Stimulated activated CD4-positive, alpha-beta T cell treated with anti-CD3 and anti-CD28 coated beads, TNF-alpha, amount 100 ng/mL, for 4 hours (primary cell): ENCODE measurements around the gene INTS4.
"Not testable (repeated sequence)": the region's sequence is repeated elsewhere in the genome, so short reads cannot be mapped to it uniquely, and the experiment has no call there.

Experiments
- DNase-seq, 3 experiments: peaks; one replicate each; pipeline ENCODE4 v3.0.0-alpha.2; 2020; ENCODE audit warnings: low read depth in 3 of 3

The INTS4 gene, protein sequence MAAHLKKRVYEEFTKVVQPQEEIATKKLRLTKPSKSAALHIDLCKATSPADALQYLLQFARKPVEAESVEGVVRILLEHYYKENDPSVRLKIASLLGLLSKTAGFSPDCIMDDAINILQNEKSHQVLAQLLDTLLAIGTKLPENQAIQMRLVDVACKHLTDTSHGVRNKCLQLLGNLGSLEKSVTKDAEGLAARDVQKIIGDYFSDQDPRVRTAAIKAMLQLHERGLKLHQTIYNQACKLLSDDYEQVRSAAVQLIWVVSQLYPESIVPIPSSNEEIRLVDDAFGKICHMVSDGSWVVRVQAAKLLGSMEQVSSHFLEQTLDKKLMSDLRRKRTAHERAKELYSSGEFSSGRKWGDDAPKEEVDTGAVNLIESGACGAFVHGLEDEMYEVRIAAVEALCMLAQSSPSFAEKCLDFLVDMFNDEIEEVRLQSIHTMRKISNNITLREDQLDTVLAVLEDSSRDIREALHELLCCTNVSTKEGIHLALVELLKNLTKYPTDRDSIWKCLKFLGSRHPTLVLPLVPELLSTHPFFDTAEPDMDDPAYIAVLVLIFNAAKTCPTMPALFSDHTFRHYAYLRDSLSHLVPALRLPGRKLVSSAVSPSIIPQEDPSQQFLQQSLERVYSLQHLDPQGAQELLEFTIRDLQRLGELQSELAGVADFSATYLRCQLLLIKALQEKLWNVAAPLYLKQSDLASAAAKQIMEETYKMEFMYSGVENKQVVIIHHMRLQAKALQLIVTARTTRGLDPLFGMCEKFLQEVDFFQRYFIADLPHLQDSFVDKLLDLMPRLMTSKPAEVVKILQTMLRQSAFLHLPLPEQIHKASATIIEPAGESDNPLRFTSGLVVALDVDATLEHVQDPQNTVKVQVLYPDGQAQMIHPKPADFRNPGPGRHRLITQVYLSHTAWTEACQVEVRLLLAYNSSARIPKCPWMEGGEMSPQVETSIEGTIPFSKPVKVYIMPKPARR

DNA sequence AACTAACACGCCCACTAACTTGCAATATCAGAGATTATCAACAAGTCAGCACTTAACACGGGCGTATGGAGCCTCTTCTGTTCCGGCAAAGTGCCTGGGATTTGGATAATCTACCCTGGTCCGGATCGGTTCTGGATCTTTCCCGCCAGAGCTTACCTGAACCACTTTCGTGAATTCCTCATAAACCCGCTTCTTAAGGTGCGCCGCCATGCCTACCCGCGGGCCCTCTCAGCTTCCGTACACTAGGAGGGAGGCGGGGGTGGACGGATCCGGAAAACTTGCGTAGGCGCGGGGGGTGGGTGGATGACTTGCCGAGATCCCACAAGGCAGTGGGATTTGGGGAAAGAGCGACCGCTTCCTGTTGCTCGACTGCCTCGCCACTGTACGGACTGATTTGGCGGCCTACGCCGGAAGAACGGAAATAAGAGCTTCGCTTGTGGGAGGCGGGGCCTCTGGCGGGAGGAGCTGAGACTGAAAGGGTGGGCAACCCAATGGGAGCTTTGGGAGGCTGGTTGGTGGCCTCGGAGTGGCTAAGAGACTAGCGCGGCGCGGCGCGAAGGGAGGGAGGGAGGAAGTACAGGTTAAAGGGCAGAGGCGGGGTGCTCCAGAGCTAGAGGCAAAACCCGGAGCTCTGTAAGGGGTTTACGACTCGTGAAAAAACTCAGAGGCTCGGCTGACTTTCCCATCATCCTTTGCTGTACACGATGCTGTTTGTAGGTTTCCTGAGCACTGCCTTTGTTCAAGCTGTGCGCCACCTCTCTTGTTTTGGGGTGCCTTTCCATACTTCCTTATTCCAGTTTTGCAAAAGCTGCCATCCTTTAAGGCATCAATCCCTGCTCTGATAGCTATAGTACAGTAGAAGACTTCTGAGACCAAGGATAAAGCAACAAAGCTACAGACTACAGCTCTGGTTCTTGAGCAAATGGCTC, at the start of gene INTS4:
TSS of gene INTS4 (minus strand) at position 235 of the 929 bp plus-strand sequence. CDS start at position 210, 25 bp downstream.
- DNase-seq = peak; percentile 91 to 95 (median 94)

DNA sequence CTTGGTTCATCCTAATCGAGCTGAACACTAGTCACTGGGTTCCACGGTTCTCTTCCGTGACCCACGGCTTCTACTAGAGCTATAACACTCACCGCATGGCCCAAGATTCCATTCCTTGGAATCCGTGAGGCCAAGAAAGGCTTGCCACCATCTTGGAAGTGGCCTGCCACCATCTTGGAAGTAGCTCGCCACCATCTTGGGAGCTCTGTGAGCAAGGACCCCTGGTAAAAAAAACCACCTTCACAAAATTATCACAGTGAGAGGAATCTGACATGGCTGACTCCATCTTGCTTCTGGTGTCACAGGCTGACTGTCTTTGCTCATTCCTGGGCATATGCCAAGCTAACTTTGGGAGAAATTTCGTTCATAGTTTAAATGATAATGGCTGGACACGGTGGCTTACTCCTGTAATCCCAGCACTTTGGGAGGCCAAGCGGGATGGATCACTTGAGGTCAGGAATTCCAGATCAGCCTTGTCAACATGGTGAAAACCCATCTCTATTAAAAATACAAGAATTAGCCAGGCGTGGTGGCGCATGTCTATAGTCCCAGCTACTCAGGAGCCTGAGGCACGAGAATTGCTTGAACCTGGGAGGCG, 47.5 kb upstream of the INTS4 start:
- no peak for DNase-seq

DNA sequence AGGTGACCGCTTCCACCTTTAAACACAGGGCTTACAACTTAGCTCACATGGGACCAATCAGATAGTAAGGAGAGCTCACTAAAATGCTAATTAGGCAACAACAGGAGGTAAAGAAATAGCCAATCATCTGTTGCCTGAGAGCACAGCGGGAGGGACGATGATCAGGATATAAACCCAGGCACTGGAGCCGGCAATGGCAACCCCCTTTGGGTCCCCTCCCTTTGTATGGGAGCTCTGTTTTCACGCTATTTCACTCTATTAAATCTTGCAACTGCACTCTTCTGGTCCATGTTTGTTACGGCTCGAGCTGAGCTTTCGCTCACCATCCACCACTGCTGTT, 46.9 kb upstream of the INTS4 start:
- not testable (repeated sequence) for DNase-seq

DNA sequence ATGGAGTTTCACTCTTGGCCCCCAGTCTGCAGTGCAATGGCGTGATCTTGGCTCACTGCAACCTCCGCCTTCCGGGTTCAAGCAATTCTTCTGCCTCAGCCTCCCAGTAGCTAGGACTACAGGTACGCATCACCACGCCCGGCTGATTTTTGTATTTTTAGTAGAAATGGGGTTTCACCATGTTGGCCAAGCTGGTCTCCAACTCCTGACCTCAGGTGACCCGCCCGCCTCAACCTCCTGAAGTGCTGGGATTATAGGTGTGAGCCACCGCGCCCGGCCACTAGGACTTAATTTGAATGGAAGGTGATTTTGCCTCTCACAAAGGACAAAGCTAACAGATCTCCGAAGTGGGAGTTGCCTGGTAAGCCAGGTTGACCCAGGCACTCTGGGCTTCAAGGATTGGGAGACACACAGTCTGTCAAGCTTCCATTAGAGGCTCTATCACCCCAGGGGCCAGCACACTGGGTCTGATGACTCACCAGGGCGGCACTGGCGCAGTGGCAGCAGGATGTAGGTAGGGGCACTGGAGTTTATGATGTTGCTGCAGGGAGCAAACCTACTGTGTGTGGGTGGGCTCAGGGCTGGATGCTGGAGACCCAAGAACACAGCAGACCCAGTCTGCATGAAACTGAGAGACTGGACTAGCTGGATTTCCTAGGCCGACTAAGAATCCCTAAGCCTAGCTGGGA, 46.4 kb upstream of the INTS4 start:
- DNase-seq = no peak

DNA sequence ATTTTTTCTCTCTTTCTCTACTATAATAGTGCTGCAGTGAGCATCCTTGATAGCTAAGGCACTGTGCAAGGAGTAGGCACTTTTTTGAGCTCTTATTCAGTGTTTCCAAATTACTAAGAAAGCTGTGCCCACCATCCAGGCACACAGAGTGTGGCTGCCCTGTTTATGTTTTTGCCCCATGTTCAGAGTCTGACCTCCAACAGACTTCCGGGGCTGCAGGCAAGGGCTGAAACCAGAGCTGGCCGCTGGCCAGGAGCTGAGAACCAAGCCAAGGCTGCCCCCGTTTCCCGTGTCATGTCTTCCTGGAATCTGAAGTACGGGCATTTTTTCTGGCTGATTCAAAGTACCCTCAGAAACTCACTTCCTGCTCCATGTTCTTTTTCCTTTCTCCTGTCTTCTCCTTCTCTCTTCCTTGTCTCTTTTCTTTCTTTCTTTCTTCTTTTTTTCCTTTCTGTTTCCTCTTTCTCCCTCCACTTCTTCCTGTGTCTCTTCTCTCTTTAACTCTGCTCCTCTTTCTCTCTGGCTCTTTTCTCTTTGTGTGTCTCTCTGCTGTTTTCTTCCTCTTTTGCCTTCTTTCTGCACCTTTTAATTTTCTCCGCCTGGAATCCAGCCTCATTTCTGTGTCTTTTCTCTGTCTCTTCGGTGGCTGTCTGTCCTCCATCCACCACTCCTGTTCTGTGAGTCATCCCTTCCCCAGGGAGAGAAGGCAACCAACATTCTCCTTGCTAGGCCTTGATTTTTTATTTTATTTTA, 45.6 kb upstream of the INTS4 start:
- no peak for DNase-seq

DNA sequence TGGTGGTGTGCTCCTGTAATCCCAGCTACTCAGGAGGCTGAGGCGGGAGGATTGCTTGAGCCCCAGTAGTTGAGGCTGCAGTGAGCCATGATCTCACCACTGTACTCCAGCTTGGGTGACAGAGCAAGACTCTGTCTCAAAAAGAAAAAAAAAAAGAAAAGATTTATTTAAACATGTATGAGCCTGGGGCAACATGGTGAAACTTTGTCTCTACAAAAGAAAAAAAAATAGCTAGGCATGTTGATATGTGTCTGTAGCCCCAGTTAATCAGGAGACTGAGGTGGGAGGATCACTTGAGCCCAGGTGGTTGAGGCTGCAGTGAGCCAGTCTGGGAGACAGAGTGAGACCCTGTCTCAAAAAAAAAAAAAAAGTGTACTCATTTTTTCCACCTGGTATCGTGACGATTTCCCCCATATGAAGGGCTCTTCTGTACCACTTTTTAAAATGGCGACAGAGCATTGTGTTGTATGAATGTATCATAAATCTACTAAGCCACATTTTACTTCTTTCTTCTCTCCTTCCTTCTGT, 45.0 kb upstream of the INTS4 start:
- DNase-seq = no peak

DNA sequence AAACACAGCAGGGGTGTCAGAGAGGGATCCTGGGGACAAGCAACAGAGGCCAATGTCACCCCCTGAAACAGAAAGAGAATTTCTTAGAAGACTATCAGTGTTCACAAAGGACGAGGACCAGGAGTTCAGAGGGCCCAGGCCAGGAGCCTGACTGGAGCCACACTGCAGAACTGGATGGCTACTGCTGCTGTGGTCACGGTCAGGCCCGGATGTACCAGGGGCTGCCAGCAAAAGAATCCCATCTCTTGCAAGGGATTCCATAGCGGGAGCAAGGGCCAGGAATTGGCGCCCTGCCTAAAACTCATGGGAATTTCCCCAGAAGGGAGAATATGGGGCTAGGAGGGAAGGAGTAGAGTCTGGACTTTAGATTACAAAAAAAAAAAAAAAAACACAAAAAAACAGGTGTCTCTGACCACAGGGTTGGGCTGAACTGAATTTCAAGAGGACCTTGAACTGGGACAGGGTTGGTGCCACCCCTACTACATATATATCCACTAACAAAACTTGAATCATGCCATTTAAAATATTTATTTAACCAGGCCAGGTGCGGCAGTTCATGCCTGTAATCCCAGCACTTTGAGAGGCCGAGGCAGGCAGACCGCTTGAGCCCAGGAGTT, 44.3 kb upstream of the INTS4 start:
- no peak for DNase-seq

DNA sequence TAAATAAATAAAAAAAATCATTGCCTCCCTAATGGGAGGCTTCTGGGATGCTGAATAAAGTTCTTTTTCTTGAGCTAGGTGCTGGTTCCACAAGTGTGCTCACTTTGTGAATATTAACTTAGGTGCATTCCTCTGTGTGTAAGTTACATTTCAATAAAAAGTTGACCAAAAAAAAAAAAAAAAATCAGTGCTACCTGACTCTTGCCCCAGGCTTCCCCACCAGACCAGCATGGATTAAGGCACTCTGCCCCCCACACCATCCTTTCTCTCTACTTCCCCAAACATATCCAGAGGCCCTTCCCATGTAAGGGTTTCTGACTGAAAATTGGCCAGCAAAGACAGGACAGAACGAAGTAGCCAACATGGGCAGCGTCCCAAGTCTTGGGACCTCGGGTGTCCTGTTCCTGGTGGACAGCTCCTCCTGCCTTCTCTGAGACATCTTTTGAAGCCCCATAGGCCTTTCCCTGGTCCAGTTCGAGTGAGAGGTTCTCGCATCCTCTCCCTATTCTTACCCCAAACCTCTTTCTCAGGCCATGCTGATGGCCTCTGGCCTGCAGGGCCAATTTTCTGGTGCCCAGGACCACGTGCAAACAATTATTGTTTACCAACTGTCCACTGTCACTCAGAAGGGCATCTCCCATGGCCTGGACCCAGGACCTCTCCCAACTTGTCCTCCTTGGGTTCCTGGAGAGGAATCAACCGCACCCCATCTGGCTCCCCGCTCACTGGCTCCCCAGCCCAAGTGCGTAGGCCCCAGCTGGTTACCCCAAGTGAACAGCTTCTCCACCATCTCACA, 43.6 kb upstream of the INTS4 start:
- no peak for DNase-seq

DNA sequence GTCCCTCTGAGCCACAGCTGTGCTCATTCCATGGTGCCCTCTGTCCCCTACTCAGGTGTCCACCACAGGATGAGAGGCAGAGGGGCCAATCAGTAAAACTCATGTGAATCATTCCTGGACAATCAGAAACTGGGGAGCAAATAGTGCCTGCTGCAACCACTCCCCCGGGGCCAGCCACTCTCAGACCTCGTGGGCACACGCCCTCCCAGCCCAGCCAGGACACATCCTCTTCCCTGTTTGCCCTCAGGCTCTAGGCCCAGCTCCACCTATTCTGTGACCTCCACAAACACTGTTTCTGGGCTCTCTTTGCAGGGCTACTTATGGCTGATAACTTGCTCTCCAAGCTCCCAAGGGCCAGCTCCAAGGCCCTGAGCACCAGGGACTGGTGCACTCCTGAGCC, 42.6 kb upstream of the INTS4 start:
- no peak for DNase-seq

DNA sequence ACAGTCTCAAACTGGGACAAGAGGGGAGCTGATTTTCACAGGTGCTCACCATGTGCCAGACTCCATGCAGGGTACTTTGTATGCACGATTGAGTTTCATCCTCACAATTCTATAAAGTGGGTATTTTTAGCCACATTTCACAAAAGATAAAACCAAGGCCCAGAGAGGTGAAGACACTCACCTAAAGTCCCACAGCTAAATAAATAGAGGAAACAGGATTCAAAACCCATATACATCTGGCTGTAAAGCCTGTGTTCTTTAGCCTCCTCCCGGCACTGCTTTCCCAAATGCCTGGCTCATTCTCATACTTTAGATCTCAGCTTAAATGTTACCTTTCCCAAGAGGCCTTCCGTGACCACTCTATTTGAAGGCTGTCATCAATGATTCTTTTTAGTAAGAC, 41.8 kb upstream of the INTS4 start:
- DNase-seq = no peak

DNA sequence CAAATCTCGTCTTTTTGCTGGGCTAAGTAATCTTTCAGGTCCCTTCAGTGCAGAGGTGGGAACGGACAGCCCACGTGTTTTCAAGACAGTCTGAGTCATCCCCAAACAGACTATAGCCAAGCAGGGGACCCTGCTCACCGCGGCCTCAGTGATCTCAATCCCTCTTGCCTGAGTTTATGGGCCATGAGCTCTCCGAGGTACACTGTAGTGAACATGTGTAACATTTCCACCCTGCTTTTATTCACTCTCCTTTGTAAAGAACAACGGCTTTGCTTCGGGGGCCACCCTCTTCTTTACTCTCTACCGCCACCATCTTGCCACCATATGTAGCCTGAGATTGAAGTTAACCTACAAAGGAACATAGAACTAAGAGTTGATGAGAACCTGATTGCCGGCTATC, 40.2 kb upstream of the INTS4 start:
- no peak for DNase-seq

DNA sequence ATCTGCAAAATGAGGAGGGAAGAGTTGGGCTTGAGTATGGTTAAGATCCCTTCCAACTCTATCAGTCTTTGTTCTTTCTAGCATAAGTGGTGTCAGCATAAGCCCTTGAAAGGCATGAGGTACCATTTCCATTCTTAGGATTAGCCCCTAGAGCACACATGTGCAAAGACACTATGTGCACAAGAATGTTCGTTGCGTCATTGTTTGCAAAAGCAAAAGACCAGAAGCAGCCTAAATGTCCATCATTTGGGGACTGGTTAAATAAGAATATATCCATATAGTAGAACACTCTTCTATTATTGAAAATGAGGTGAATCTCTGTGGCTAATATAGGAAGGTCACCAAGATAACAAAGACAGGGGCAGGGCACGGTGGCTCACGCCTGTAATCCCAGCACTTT, 38.6 kb upstream of the INTS4 start:
- no peak for DNase-seq

DNA sequence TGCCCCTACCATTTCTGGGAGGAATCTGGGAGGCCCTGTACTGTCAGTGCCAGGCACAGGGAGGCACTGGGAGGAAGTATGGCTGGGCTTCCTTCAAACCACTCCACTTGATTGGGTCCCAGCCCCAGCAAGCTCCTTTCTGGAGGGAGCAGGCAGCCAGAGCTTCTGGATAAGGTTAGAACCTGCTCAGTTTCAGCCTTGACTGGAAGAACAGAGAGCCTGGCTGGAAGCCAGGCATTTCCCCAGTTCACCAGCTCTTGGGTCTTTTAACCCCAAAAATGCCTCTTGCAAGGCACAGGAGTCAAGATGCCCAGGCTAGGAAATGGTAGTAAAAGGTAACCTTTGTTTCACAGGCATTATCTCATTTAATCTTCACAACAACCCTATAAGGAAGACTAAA, 37.6 kb upstream of the INTS4 start:
- no peak for DNase-seq

DNA sequence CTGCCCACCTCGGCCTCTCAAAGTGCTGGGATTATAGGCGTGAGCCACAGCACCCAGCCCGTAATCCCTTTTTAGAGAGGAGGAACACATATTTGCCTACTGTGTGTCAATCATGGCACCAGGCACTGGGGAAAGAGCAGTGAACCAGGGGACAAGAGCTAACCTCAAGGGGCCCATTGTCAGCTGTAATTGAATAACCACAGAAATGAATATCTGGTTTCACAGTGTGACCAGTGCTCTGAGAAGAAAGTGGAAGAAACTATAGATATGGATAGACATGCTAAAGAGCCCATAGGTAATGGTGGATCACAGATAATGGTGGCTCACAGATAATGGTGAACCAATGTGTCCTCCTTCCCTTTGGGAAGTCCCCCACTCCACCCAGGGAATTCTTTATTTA, 37.2 kb upstream of the INTS4 start:
- no peak for DNase-seq

DNA sequence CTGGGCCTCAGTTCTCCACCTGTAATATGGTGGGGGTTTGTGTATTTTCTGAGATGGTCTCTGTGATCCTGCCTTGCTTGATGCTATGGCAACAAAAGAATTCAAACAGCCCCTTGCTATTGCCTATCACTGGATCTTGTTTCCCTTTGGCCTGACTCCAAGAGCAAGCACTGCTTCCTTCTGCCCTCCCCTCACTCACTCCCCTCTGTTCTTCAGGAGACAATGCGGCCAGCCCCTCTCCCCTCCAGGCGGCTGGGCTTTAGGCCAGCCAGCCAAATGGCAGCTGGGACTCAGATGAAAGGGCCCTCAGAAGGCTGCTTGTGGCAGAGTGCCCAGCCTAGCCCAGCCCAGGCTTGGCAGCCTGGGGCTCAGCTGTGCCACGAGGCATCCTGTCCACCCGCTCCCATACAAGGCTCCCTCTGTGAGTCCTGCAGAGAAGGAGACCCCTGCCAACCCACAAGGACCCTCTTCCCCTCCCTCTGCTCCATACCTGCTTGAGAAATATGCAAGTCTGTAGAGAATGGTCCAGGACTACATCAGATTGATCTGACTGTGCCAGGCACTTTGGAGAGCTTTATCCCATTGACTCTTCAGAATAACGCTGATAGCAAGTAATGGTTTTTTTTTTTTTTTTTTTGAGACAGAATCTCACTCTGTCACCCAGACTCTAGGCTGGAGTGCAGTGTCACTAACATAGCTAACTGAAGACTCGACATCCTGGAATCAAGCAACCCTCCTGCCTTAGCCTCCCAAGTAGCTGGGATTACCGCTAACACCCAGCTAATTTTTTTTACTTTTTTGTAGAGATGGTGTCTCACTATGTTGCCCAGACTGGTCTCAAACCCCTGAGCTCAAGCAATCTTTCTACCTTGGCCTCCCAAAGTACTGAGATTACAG, 36.2 kb upstream of the INTS4 start:
- DNase-seq = no peak

DNA sequence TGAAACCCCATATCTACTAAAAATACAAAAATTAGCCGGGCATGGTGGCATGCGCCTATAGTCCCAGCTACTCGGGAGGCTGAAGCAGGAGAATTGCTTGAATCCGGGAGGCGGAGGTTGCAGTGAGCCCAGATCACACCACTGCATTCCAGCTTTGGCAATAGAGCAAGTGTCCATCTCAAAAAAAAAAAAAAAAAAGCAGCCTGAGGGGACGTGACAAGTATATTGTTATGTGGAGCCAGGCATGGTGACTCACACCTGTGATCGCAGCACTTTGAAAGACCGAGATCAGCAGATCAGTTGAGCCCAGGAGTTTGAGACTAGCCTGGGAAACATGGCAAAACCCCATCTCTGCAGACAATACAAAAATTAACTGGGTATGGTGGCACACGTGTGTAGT, 34.0 kb upstream of the INTS4 start:
- not testable (repeated sequence) for DNase-seq

DNA sequence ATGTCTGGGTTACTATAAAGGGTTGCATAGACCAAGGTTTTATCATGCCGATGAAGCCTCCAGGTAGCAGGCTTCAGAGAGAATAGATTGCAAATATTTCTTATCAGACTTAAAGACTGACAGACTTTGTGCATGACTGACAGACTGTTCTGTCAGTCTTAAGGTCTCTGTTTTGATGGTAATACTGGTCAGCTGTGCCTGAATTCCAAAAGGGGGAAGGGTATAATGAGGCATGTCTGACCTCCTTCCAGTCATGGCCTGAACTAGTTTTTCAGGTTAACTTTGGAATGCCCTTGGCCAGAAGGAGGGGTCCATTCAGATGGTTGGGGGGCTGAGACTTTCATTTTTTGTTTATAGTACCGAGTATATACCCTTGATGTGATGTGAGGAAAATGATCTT, 33.3 kb upstream of the INTS4 start:
- DNase-seq = no peak
